ENCODE data around the gene PPP1R1B.

PPP1R1B gene

DNA sequence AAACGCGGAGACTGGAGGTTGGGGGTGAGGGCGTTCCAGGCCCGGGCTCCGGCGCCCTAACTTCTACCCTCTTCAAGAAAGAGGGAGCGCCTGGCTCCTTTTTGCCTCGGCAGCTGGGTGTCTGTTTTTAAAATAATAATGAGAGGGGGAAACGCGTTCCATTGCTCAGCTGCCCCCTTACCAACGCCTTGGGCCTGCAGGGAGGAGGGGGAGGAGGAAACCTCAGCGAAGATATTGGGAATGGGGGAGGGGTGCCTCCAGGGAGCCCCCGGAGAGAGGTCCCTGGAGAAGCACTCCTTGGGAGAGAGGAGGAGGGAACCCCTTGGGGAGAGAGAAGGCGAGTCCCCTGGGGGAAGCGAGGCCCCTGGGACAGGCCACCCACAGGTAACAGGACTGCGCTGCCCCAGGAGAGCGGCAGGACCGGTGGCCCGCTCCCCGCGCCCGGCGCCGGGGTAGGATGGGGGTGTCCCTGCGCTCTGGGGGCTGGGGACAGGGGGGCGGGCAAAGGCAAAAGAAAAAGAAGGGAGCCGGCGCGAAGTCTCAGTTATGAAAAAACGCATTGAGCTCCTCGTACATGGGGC lies 21.8 kb upstream of the PPP1R1B start:
- Histone ChIP-seq H2AFZ (ENCODE audit: low read depth, low read length) (no peak overlapping the region), H3K9me3 (ENCODE audit: low read length) (peaks cover 2% of the 10 kb centered on the region), H3K4me3 (ENCODE audit: low read length) (no peak overlapping the region), H3K4me1 (ENCODE audit: insufficient read depth, low read length) (peaks cover 18% of the 10 kb centered on the region), H3K36me3 (ENCODE audit: insufficient read depth, low read length) (no peaks in the 10 kb centered on the region), H3K27me3 (ENCODE audit: insufficient read depth, low read length) (peaks cover 99% of the 10 kb centered on the region)

DNA sequence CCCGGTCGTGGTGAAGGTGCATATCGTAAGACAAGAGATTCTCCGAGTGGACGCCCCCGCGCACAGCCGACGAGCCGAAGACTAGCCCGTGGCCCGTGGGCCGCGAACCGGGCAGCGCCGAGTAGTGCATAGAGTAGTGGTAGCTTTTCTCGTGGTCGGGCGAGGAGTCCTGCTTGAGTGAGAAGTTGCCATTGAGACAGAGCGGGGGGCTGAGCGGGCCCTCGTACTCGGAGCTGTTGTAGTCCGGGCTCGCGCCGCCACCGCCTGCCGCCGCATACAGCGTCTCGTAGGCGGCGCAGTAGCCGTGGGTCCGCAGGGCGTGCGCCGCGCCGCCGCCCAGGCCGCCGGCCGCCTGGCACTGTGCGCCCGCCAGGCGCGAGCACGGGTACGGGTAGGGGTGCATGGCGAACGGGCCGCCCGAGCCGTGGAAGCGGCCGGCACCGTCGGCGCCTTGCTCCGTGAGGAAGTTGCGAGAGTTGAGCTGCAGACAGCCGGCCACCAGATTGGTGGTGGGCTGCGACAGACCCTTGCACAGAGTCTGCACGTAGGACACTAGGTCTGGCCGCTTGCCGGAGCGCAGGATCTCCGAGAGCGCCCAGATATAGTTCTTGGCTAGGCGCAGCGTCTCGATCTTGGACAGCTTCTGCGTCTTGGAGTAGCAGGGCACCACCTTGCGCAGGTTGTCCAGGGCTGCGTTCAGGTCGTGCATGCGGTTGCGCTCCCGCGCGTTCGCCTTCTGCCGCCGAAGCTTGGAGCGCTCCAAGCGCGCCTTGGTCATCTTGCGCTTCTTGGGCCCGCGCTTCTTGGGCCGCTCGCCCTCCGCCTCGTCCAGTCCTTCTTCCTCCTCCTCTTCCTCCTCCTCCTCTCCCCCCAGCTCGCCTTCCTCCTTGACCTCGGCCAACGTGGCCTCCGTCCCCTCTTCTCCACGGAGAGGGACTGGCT lies 21.0 kb upstream of the PPP1R1B start:
- Histone ChIP-seq H2AFZ (ENCODE audit: low read depth, low read length) (peak overlapping the region; percentile 5), H3K36me3 (ENCODE audit: insufficient read depth, low read length) (no peaks in the 10 kb centered on the region), H3K4me3 (ENCODE audit: low read length) (no peak overlapping the region), H3K9me3 (ENCODE audit: low read length) (peaks cover 2% of the 10 kb centered on the region), H3K4me1 (ENCODE audit: insufficient read depth, low read length) (peaks cover 18% of the 10 kb centered on the region), H3K27me3 (ENCODE audit: insufficient read depth, low read length) (peaks cover 96% of the 10 kb centered on the region)

DNA sequence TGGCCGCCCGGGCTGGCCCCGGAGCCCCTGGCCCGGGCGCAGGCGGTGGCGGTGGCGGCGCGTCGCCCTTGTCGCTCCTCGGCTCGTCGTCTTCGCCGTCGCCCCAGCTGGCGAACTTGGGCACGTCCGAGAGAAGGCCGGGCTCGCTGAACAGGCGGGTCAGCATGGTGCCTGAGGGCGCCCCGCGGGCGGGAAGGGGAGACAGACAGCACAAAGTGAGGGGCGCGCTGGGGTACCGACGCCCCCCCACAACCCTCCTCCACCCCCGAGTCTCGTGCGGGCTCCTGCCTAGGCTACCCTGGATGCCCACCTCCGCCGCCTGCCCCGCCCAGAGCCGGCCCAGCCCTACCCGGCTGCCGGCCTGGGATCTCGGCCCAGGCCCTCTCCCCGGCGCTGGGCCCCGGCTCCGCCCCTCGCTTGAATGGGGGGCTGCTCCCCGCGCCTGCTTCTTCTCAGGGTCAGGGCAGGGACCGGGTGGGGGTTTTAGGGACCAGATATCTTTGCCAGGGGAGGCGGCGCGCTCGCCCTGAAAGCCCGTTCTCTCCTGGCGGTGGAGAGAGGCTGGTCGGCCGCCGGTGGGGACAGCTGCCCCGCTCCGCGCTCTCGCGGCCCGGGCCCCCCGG lies 20.2 kb upstream of the PPP1R1B start:
- Histone ChIP-seq H3K36me3 (ENCODE audit: insufficient read depth, low read length) (no peaks in the 10 kb centered on the region), H3K27me3 (ENCODE audit: insufficient read depth, low read length) (peaks cover 96% of the 10 kb centered on the region), H3K9me3 (ENCODE audit: low read length) (peaks cover 2% of the 10 kb centered on the region), H3K4me3 (ENCODE audit: low read length) (no peak overlapping the region), H2AFZ (ENCODE audit: low read depth, low read length) (peak overlapping the region; percentile 5), H3K4me1 (ENCODE audit: insufficient read depth, low read length) (peaks cover 18% of the 10 kb centered on the region)

DNA sequence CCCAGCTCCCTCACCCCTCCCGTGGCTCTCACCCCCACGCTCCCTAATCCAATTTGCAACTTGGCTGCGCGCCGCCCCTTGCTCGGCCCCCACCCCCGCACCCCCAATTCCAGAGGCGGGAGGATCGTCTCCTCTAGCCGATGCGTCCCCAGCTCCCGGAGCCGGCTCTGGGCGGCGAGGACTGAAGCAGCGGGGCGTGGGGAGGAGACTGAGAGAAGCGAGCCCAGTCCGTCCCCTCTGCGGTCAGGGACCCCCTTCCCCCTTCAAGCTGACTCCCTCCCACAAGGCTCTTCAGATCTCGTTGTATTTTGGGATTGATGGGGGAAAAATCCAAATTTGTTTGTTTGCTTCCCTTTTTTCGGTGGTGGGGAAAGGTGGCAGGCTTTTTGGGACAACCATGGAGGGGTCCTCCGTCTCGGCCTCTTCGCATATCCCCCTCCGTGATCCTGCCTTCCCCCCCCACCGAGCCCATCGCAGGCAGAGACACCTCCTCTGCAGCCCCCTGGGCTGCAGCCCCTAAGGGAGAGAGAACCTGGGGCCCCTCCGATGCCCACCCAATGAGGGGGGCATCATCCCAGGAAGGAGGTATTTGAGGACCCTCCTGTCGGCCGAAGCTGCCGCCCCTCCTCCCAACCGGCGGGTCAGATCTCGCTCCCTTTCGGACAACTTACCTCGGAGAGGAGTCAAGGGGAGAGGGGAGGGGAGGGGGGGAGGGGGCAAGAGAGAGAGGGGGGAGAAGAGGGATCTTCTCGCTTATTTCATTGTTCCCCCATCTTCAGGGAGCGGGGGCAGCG lies 19.5 kb upstream of the PPP1R1B start:
- peaks cover 95% of the 10 kb centered on the region for H3K27me3 ChIP-seq (ENCODE audit: insufficient read depth, low read length)
- peaks cover 2% of the 10 kb centered on the region for H3K9me3 ChIP-seq (ENCODE audit: low read length)
- peaks cover 18% of the 10 kb centered on the region for H3K4me1 ChIP-seq (ENCODE audit: insufficient read depth, low read length)
- peak overlapping the region; percentile 5 for H2AFZ ChIP-seq (ENCODE audit: low read depth, low read length)
- no peak overlapping the region for H3K4me3 ChIP-seq (ENCODE audit: low read length)
- no peaks in the 10 kb centered on the region for H3K36me3 ChIP-seq (ENCODE audit: insufficient read depth, low read length)

DNA sequence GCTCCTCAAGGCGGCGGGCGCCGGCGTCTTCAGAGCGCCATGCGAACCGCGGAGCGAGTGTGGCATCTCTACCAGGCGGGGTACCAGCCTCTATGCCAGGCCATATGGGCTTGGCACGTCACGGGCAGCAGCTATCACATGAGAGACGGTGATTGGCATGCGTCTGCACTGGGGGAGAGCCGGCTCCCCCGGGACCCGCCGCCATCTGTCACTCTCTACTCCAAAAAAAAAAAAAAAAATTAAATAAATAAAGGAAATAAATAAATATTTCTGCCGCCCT lies 19.0 kb upstream of the PPP1R1B start, which contains the start of gene NEUROD2:
Gene NEUROD2, minus strand, starts transcription at position 70 of the 280 bp plus-strand sequence. CDS start 1,321 bp downstream, outside the sequence.
- Histone ChIP-seq H3K36me3 (ENCODE audit: insufficient read depth, low read length) (no peaks in the 10 kb centered on the region), H2AFZ (ENCODE audit: low read depth, low read length) (peak within 1 kb of the TSS; percentile 5), H3K27me3 (ENCODE audit: insufficient read depth, low read length) (peaks cover 91% of the 10 kb centered on the region), H3K4me3 (ENCODE audit: low read length) (no peak within 1 kb of the TSS), H3K9me3 (ENCODE audit: low read length) (peaks cover 2% of the 10 kb centered on the region), H3K4me1 (ENCODE audit: insufficient read depth, low read length) (peaks cover 18% of the 10 kb centered on the region)

DNA sequence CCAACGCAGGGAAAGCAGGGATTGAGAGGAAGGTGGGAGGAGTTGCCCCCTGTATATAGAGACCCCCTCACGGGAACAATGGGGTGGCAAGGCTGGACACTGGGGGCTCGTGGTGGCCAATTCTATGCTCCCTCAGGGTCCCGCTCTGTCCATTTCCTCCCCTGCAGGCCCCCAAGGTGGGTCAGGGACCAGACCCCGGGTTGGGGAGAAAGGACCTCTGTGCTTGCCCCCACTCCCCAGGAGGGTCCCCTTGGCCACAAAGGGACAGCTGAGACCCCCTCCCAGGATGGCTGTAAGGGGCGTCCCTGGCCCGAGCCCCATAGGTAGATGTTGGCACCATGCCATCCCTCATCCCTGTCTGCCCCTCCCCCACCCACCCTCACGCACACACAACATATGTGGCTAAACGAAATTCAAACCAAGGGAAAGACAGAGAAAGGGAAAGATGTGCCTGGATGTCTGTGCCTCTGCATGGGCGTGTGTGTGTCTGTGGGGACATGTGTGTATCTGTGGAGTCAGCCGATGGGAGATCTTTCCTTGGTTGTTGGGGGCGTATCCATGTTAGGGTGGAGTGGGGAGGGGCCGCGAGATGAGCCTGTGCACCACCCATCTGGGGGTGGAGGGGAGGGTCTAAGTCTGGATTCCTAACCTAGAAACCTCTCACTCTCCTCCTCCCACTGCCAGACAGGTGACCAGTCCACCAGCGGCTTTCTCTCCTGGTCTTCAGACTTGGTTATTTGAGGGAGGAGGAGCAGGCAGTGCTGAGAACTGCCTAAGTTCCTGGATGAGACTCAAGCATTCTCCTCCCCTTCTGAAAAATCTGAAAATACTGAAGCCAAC lies 18.4 kb upstream of the PPP1R1B start:
- H3K9me3 ChIP-seq (ENCODE audit: low read length): peaks cover 2% of the 10 kb centered on the region
- H3K27me3 ChIP-seq (ENCODE audit: insufficient read depth, low read length): peaks cover 88% of the 10 kb centered on the region
- no peak overlapping the region for H3K4me3 ChIP-seq (ENCODE audit: low read length)
- H3K36me3 ChIP-seq (ENCODE audit: insufficient read depth, low read length): no peaks in the 10 kb centered on the region
- H3K4me1 ChIP-seq (ENCODE audit: insufficient read depth, low read length): peaks cover 18% of the 10 kb centered on the region
- H2AFZ ChIP-seq (ENCODE audit: low read depth, low read length): no peak overlapping the region

DNA sequence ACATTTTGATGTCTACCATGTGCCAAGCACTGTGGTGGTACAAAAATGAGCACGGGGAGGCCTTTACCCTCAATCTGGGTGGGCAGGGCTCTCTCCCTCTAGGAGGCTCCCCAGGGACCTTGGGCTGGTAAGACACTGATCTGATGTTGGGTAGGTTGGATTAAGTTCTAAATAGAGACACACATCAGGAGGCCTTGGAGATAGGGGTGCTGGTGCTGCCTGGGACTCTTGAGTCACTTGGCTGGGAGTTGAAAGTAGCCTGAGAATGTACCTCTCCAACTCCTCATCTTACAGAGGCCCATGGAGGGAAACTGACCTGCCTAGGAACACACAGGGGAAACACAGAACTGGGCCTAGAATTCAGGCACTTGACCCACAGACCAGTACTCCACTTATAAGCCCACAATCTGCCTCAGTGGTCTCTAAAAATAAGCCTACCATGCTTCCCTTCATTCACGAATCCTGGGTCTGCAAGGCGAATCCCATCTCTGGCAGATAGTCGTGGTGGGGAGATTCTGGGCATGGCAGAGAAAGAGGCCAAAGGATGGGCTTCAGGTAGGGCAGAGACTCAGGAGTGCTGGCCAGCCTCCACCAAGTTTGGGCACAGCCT lies 17.2 kb upstream of the PPP1R1B start:
- no peaks in the 10 kb centered on the region for H3K36me3 ChIP-seq (ENCODE audit: insufficient read depth, low read length)
- peaks cover 18% of the 10 kb centered on the region for H3K4me1 ChIP-seq (ENCODE audit: insufficient read depth, low read length)
- H3K27me3 ChIP-seq (ENCODE audit: insufficient read depth, low read length): peaks cover 80% of the 10 kb centered on the region

DNA sequence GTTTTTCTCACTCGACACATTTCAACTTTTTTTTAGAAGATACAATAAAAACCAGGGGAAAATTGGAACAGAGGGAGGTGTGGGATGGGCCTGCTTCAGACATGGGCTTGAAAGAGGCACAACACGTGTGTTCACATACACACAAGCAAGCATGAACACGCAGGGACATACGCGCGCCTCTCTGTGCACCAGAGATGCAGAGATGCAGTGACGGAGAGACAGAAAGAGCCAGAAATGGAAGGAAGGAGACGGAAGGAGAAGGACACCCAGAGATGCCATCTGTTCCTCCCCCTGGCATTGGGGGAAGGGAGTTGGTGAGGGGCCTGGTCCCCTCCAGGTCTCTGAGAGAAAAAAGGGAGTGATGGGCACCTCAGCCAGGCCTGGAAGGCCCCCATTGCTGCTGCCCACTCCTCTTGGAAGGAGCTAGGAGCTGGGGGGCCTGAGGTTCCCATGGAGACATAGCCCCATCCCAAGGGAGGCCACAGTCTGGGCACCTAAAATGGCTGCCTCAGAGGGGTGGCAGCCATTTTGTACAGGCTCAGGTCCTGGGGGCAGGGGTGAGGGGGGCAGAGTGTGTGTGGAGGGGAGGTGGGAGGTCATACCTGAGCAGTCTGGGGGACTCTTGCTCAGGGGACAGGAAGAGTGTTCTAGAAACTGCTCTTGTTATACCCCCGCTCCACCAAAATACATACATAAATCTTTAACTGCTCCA lies 15.2 kb upstream of the PPP1R1B start:
- Histone ChIP-seq H2AFZ (ENCODE audit: low read depth, low read length) (no peak overlapping the region), H3K36me3 (ENCODE audit: insufficient read depth, low read length) (no peaks in the 10 kb centered on the region), H3K4me1 (ENCODE audit: insufficient read depth, low read length) (peaks cover 7% of the 10 kb centered on the region), H3K9me3 (ENCODE audit: low read length) (peaks cover 2% of the 10 kb centered on the region), H3K4me3 (ENCODE audit: low read length) (no peak overlapping the region), H3K27me3 (ENCODE audit: insufficient read depth, low read length) (peaks cover 73% of the 10 kb centered on the region)

More for the DNA sequence above, 17.2 kb upstream of the PPP1R1B start:
- H2AFZ ChIP-seq (ENCODE audit: low read depth, low read length): no peak overlapping the region
- H3K4me3 ChIP-seq (ENCODE audit: low read length): no peak overlapping the region
- H3K9me3 ChIP-seq (ENCODE audit: low read length): peaks cover 2% of the 10 kb centered on the region

DNA sequence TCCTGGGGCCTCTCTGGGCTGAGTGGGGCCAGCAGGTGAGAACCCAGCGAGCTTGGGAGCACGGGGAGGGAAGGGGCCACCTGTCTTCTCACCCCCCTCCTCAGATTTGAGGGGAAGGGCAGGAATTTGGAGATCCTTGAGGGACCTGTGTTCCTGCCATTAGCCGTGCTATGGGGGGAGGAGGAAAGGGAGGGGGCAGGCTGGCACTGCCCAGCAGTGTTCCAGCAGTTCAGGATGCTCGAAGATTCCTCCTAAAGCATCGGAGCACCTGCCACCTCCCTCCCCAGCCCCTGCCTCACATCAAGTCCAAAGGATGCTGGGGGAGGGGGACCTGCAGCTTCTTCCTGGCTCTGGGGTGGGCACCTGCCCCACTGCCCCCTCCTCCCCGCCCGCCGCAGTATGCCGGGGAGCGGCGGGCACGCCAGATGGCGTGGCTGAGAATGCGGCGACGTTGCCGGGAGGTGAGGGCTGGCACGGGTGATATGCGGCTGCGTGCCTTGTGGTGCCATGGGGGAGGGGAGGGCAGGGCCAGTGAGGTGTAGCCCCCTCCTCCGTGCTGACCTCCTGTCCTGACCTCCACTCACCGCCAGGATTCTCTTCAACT lies 14.4 kb upstream of the PPP1R1B start:
- H3K9me3 ChIP-seq (ENCODE audit: low read length): peaks cover 2% of the 10 kb centered on the region
- peaks cover under 1% of the 10 kb centered on the region for H3K4me1 ChIP-seq (ENCODE audit: insufficient read depth, low read length)
- no peaks in the 10 kb centered on the region for H3K36me3 ChIP-seq (ENCODE audit: insufficient read depth, low read length)
- H3K27me3 ChIP-seq (ENCODE audit: insufficient read depth, low read length): peaks cover 73% of the 10 kb centered on the region
- no peak overlapping the region for H3K4me3 ChIP-seq (ENCODE audit: low read length)
- no peak overlapping the region for H2AFZ ChIP-seq (ENCODE audit: low read depth, low read length)

DNA sequence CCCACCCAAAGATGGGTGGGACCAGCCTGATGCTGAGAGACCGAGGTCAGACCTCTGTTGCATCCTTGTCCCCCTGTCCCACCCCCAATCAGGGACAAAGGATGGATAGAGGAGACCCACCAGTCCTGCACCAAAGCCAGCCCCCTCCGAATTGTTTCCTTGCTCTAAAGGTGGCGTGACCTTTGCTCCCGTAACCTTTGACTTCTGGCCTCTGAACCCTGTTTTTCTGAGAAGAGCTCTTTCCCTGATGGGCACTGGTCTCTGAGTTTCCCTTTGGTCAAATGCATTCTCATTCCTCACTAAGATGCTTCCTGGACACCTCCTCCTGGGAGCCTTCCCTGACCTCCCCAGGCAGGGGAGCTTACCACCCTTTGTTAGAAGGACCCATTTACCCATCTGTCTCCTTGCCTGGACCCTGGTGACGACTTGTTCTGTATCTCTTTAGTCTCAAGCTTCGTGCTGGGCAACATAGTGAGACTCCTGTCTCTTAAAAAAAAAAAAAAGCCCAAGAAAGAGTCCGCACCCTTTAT lies 13.8 kb upstream of the PPP1R1B start:
- H3K4me1 ChIP-seq (ENCODE audit: insufficient read depth, low read length): no peaks in the 10 kb centered on the region
- peaks cover 70% of the 10 kb centered on the region for H3K27me3 ChIP-seq (ENCODE audit: insufficient read depth, low read length)
- H3K36me3 ChIP-seq (ENCODE audit: insufficient read depth, low read length): no peaks in the 10 kb centered on the region
- H3K4me3 ChIP-seq (ENCODE audit: low read length): no peak overlapping the region
- H3K9me3 ChIP-seq (ENCODE audit: low read length): peaks cover 2% of the 10 kb centered on the region
- no peak overlapping the region for H2AFZ ChIP-seq (ENCODE audit: low read depth, low read length)

DNA sequence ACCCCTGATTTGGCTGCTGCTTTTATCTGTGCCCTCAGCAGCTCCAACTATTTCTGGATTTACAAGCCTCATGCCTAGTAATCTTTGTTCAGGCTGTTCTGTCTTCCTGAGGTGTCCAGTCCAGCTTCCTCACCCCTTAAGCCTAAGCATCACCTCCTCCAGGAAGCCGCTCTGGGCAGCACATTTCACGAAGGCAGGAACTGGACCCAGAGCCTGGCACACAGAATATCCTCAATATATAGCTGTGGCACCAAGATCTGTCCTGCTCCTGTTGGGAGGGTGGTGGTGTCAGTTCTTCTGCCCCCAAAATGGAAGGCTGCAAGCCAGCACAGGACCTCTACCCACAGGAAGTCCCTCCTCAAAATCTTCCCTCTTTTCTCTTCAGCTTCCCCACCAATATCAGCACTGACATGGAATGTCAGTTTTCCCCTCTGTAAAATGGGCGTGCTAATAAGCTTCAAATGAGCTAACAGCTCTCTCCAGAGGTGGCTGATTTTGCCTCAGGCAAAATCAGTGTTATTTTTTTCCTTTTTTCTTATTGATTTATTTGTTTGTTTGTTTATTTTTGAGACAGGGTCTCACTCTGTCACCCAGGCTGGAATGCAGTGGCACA lies 12.1 kb upstream of the PPP1R1B start:
- Histone ChIP-seq H3K27me3 (ENCODE audit: insufficient read depth, low read length) (peaks cover 69% of the 10 kb centered on the region), H3K4me3 (ENCODE audit: low read length) (no peak overlapping the region), H3K36me3 (ENCODE audit: insufficient read depth, low read length) (no peaks in the 10 kb centered on the region), H3K4me1 (ENCODE audit: insufficient read depth, low read length) (peaks cover 7% of the 10 kb centered on the region), H3K9me3 (ENCODE audit: low read length) (peaks cover 2% of the 10 kb centered on the region), H2AFZ (ENCODE audit: low read depth, low read length) (no peak overlapping the region)

Measured in neuron (in vitro differentiated cells).